ENCODE results near the gene TMTC2.

The TMTC2 gene

DNA sequence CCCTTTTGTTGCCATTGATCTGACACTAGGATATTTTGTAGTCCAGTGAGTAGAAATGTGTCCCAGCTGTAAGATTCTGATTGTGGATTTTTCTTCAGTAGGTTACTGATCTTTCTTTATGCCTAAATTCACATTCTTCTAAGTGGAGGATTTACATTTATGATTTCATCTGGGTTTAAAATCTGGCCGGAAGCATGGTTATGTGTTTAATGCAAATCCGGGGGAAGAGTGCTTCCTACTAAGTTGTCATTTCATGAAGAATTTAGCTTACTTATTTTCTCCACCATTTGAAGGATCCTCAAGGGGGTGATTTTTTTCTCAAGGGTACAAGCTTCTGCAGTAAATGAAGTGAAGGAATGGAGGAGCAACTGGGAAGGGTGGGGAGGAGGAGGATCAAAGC is 96.7 kb downstream of the TMTC2 start:
- no CpG with 5 or more reads among the region's 2 CpGs for WGBS
- Histone ChIP-seq H3K4ac (ENCODE audit: low read depth in 1 of 2, low read length in 2 of 2) (no peak overlapping the region), H3K23ac (ENCODE audit: low read length in 2 of 2) (no peak overlapping the region), H3K4me1 (ENCODE audit: control insufficient read depth, insufficient read depth, low read depth, low read length) (no peaks in the 10 kb centered on the region), H3K9me3 (ENCODE audit: control insufficient read depth, low read length) (no peaks in the 10 kb centered on the region), H3K79me1 (replicated peaks; ENCODE audit: low read length, poor library complexity, severe bottlenecking) (peaks cover 3% of the 10 kb centered on the region), H3K4me3 (ENCODE audit: insufficient read depth in 1 of 2, low read depth in 1 of 2, low read length in 2 of 2) (no peak overlapping the region), H3K14ac (ENCODE audit: low read length in 2 of 2) (no peak overlapping the region), H3K27me3 (ENCODE audit: control insufficient read depth in 1 of 2, insufficient read depth in 1 of 2, low read length in 2 of 2) (no peaks in the 10 kb centered on the region), H2BK15ac (ENCODE audit: low read depth, poor library complexity, severe bottlenecking) (no peak overlapping the region), H3K18ac (ENCODE audit: low read depth in 1 of 2, low read length in 2 of 2) (no peak overlapping the region), H3K27ac (ENCODE audit: low read length, poor library complexity, severe bottlenecking) (no peak overlapping the region), H4K91ac (ENCODE audit: low read length) (no peak overlapping the region), H2AFZ (ENCODE audit: low read depth, low read length) (no peak overlapping the region), H3K9ac (ENCODE audit: low read length) (no peak overlapping the region), H2BK120ac (ENCODE audit: low read depth, low read length) (no peak overlapping the region), H2AK5ac (ENCODE audit: low read length, severe bottlenecking) (no peak overlapping the region), H3K36me3 (ENCODE audit: control insufficient read depth in 1 of 2, insufficient read depth in 2 of 2, low read depth in 1 of 2, low read length in 2 of 2) (no peaks in the 10 kb centered on the region), H2BK12ac (ENCODE audit: low read length in 2 of 2) (no peak overlapping the region), H4K8ac (ENCODE audit: low read length) (no peak overlapping the region), H3K4me2 (ENCODE audit: low read length, poor library complexity, severe bottlenecking) (no peak overlapping the region), H2BK5ac (ENCODE audit: low read depth, low read length, poor library complexity, severe bottlenecking) (no peak overlapping the region)
- no peak for DNase-seq

DNA sequence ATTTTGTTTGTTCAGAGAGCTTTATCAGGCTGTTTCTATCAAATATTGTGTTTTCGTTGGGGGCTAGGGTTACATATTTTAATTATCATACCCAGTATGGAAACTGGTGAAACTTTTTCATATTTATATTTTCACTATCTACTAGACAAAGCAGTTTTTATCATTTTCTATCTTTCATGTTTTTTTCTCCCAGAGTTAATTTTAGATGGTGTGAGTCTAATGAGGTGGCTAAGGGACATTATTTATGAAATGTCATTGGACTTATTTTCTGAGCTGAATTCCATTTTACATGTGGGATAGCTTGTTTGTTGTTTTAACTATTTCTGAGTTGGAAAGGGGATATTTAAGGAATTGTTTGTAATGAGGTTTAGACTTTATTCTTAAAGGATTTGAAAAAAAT is 100.3 kb downstream of the TMTC2 start:
- Histone ChIP-seq H3K14ac (ENCODE audit: low read length in 2 of 2) (no peak overlapping the region), H3K23ac (ENCODE audit: low read length in 2 of 2) (no peak overlapping the region), H4K91ac (ENCODE audit: low read length) (no peak overlapping the region), H3K18ac (ENCODE audit: low read depth in 1 of 2, low read length in 2 of 2) (no peak overlapping the region), H2BK5ac (ENCODE audit: low read depth, low read length, poor library complexity, severe bottlenecking) (no peak overlapping the region), H3K79me1 (replicated peaks; ENCODE audit: low read length, poor library complexity, severe bottlenecking) (peaks cover 2% of the 10 kb centered on the region), H3K9ac (ENCODE audit: low read length) (no peak overlapping the region), H2AK5ac (ENCODE audit: low read length, severe bottlenecking) (no peak overlapping the region), H4K8ac (ENCODE audit: low read length) (no peak overlapping the region), H2BK15ac (ENCODE audit: low read depth, poor library complexity, severe bottlenecking) (no peak overlapping the region), H2BK12ac (ENCODE audit: low read length in 2 of 2) (no peak overlapping the region), H3K4me3 (ENCODE audit: insufficient read depth in 1 of 2, low read depth in 1 of 2, low read length in 2 of 2) (no peak overlapping the region), H3K27me3 (ENCODE audit: control insufficient read depth in 1 of 2, insufficient read depth in 1 of 2, low read length in 2 of 2) (no peaks in the 10 kb centered on the region), H3K4me1 (ENCODE audit: control insufficient read depth, insufficient read depth, low read depth, low read length) (no peaks in the 10 kb centered on the region), H3K36me3 (ENCODE audit: control insufficient read depth in 1 of 2, insufficient read depth in 2 of 2, low read depth in 1 of 2, low read length in 2 of 2) (no peaks in the 10 kb centered on the region), H2BK120ac (ENCODE audit: low read depth, low read length) (no peak overlapping the region), H3K9me3 (ENCODE audit: control insufficient read depth, low read length) (no peaks in the 10 kb centered on the region), H3K27ac (ENCODE audit: low read length, poor library complexity, severe bottlenecking) (no peak overlapping the region), H3K4me2 (ENCODE audit: low read length, poor library complexity, severe bottlenecking) (no peak overlapping the region), H2AFZ (ENCODE audit: low read depth, low read length) (no peak overlapping the region), H3K4ac (ENCODE audit: low read depth in 1 of 2, low read length in 2 of 2) (no peak overlapping the region)
- no CpG with 5 or more reads among the region's 1 CpG for WGBS
- DNase-seq = no peak

DNA sequence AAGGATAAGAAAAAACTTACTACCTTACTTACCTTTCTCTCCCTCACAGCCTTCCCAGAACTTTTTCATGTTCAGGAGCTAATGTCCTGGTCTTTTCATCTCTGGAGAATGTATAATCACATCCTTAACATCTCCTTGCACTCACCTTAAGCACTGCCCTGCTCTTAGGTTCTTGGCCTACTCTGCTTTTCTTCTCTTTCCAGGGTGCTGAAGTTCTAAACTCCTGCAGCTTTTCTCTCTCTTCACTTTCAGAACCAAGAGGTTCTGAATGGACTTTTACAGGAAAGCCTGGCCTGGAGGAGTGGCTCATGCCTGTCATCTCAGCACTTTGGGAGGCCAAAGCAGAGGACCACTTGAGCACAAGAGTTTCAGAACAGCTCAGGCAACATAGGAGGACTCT is 101.9 kb downstream of the TMTC2 start:
- Histone ChIP-seq H4K8ac (ENCODE audit: low read length) (no peak overlapping the region), H3K23ac (ENCODE audit: low read length in 2 of 2) (no peak overlapping the region), H4K91ac (ENCODE audit: low read length) (no peak overlapping the region), H3K4me1 (ENCODE audit: control insufficient read depth, insufficient read depth, low read depth, low read length) (no peaks in the 10 kb centered on the region), H3K27me3 (ENCODE audit: control insufficient read depth in 1 of 2, insufficient read depth in 1 of 2, low read length in 2 of 2) (no peaks in the 10 kb centered on the region), H2BK5ac (ENCODE audit: low read depth, low read length, poor library complexity, severe bottlenecking) (no peak overlapping the region), H3K36me3 (ENCODE audit: control insufficient read depth in 1 of 2, insufficient read depth in 2 of 2, low read depth in 1 of 2, low read length in 2 of 2) (no peaks in the 10 kb centered on the region), H3K4me3 (ENCODE audit: insufficient read depth in 1 of 2, low read depth in 1 of 2, low read length in 2 of 2) (no peak overlapping the region), H3K27ac (ENCODE audit: low read length, poor library complexity, severe bottlenecking) (no peak overlapping the region), H2BK12ac (ENCODE audit: low read length in 2 of 2) (no peak overlapping the region), H3K9me3 (ENCODE audit: control insufficient read depth, low read length) (no peaks in the 10 kb centered on the region), H2BK15ac (ENCODE audit: low read depth, poor library complexity, severe bottlenecking) (no peak overlapping the region), H3K9ac (ENCODE audit: low read length) (no peak overlapping the region), H3K79me1 (replicated peaks; ENCODE audit: low read length, poor library complexity, severe bottlenecking) (peaks cover 2% of the 10 kb centered on the region), H3K14ac (ENCODE audit: low read length in 2 of 2) (no peak overlapping the region), H2AFZ (ENCODE audit: low read depth, low read length) (no peak overlapping the region), H3K18ac (ENCODE audit: low read depth in 1 of 2, low read length in 2 of 2) (no peak overlapping the region), H2AK5ac (ENCODE audit: low read length, severe bottlenecking) (no peak overlapping the region), H3K4ac (ENCODE audit: low read depth in 1 of 2, low read length in 2 of 2) (no peak overlapping the region), H3K4me2 (ENCODE audit: low read length, poor library complexity, severe bottlenecking) (no peak overlapping the region), H2BK120ac (ENCODE audit: low read depth, low read length) (no peak overlapping the region)
- no peak for DNase-seq

DNA sequence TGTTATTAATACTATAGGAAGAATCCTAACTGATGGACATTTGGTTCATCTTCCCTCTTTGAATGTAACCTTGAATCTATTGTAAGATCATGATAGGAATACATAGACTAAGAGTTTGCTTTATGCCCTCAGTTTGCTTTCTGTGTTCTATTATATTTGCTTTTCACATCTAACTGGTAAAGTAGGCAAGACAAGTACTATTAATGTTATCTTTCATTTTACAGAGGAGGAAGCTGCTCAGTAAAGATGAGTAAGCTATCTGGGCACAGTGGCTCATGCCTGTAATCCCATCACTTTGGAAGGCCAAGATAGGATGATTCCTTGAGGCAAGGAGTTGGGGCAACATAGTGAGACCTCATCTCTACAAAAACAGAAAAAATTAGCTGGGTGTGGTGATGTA is 103.0 kb downstream of the TMTC2 start:
- H3K23ac ChIP-seq (ENCODE audit: low read length in 2 of 2) = no peak overlapping the region

More for the DNA sequence above, 103.0 kb downstream of the TMTC2 start:
- no peaks in the 10 kb centered on the region for H3K27me3 ChIP-seq (ENCODE audit: control insufficient read depth in 1 of 2, insufficient read depth in 1 of 2, low read length in 2 of 2)
- H3K14ac ChIP-seq (ENCODE audit: low read length in 2 of 2) = no peak overlapping the region
- H2BK15ac ChIP-seq (ENCODE audit: low read depth, poor library complexity, severe bottlenecking) = no peak overlapping the region
- DNase-seq = no peak
- no peak overlapping the region for H3K18ac ChIP-seq (ENCODE audit: low read depth in 1 of 2, low read length in 2 of 2)
- H3K9ac ChIP-seq (ENCODE audit: low read length) = no peak overlapping the region
- H3K9me3 ChIP-seq (ENCODE audit: control insufficient read depth, low read length) = no peaks in the 10 kb centered on the region
- H2BK120ac ChIP-seq (ENCODE audit: low read depth, low read length) = no peak overlapping the region
- H2AK5ac ChIP-seq (ENCODE audit: low read length, severe bottlenecking) = no peak overlapping the region
- H3K4me1 ChIP-seq (ENCODE audit: control insufficient read depth, insufficient read depth, low read depth, low read length) = no peaks in the 10 kb centered on the region
- no peaks in the 10 kb centered on the region for H3K79me1 ChIP-seq (replicated peaks; ENCODE audit: low read length, poor library complexity, severe bottlenecking)
- H3K4me3 ChIP-seq (ENCODE audit: insufficient read depth in 1 of 2, low read depth in 1 of 2, low read length in 2 of 2) = no peak overlapping the region
- no peak overlapping the region for H3K4ac ChIP-seq (ENCODE audit: low read depth in 1 of 2, low read length in 2 of 2)
- no peaks in the 10 kb centered on the region for H3K36me3 ChIP-seq (ENCODE audit: control insufficient read depth in 1 of 2, insufficient read depth in 2 of 2, low read depth in 1 of 2, low read length in 2 of 2)
- no peak overlapping the region for H3K4me2 ChIP-seq (ENCODE audit: low read length, poor library complexity, severe bottlenecking)
- no peak overlapping the region for H2BK5ac ChIP-seq (ENCODE audit: low read depth, low read length, poor library complexity, severe bottlenecking)
- no peak overlapping the region for H4K8ac ChIP-seq (ENCODE audit: low read length)
- H2AFZ ChIP-seq (ENCODE audit: low read depth, low read length) = no peak overlapping the region
- H4K91ac ChIP-seq (ENCODE audit: low read length) = no peak overlapping the region
- H3K27ac ChIP-seq (ENCODE audit: low read length, poor library complexity, severe bottlenecking) = no peak overlapping the region
- H2BK12ac ChIP-seq (ENCODE audit: low read length in 2 of 2) = no peak overlapping the region

All from mesenchymal stem cell (in vitro differentiated cells and primary cell).